Activated T-helper 2 cell treated with anti-CD3 and anti-CD28 coated beads, Interferon-gamma antibody, Interleukin-2, Interleukin-4, amounts not matched to agents 10 μg/mL and 5 μg/mL and 100 μg/mL, durations not matched to agents 14 hours and 24 hours and 36 hours (primary cell): ENCODE data around the gene SLC17A1. TPM values are rescaled to one million over a fixed set of nuclear protein-coding genes. Genes with fewer than 3 reads are reported as not detected.

Source experiments
- DNase-seq: peaks from one replicate; pipeline ENCODE4 v3.0.0; 2021; ENCODE audit warnings: low spot score
- H3K27ac Mint-ChIP-seq: one replicate; pipeline ENCODE4 v1.8.0; 2021; ENCODE audit warnings: mixed read lengths
- H3K27me3 Mint-ChIP-seq: one replicate; pipeline ENCODE4 v1.8.0; 2021; ENCODE audit warnings: low read depth, mixed read lengths
- H3K36me3 Mint-ChIP-seq: one replicate; pipeline ENCODE4 v1.8.0; 2021; ENCODE audit warnings: low read depth, mixed read lengths
- H3K4me1 Mint-ChIP-seq: one replicate; pipeline ENCODE4 v1.8.0; 2021; ENCODE audit warnings: low read depth, mixed read lengths
- H3K4me3 Mint-ChIP-seq: one replicate; pipeline ENCODE4 v1.8.0; 2021; ENCODE audit warnings: low read depth, mild to moderate bottlenecking, moderate library complexity, mixed read lengths
- H3K9me3 Mint-ChIP-seq: one replicate; pipeline ENCODE4 v1.8.0; 2021; ENCODE audit warnings: mixed read lengths
- intact Hi-C: fragments of 100-400 bp; cut with micrococcal nuclease; formaldehyde crosslinking; loops from one replicate; pipeline ENCODE4 v1.15.1; 2023
- total RNA-seq: library from RNA; stranded (reverse); gene quantifications from 2 replicates; pipeline ENCODE4 v1.2.3, GENCODE V29; 2022

The SLC17A1 gene, protein sequence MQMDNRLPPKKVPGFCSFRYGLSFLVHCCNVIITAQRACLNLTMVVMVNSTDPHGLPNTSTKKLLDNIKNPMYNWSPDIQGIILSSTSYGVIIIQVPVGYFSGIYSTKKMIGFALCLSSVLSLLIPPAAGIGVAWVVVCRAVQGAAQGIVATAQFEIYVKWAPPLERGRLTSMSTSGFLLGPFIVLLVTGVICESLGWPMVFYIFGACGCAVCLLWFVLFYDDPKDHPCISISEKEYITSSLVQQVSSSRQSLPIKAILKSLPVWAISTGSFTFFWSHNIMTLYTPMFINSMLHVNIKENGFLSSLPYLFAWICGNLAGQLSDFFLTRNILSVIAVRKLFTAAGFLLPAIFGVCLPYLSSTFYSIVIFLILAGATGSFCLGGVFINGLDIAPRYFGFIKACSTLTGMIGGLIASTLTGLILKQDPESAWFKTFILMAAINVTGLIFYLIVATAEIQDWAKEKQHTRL
- 0.32 and 0.34 TPM in 2 replicates for total RNA-seq

GRCh38 chr6:25831532-25832306 is at the start of gene SLC17A1:
SLC17A1 (minus strand) TSS chr6:25832052; CDS start chr6:25830557, 1,495 bp downstream.
- Mint-ChIP-seq H3K4me1 (peaks cover 15% of the 10 kb centered on the region), H3K9me3 (no peaks in the 10 kb centered on the region)
- DNase-seq, result no peak

GRCh38 chr6:25880601-25881000 is 48.7 kb upstream of the SLC17A1 start:
- intact Hi-C loops, result loop anchor here (5.0 kb wide), 1 partner anchor 93 kb away; no protein-coding TSS in a partner anchor

More at GRCh38 chr6:25831532-25832306, at the start of gene SLC17A1:
- Mint-ChIP-seq H3K36me3 (no peaks in the 10 kb centered on the region), H3K27me3 (no peaks in the 10 kb centered on the region), H3K27ac (no peak within 1 kb of the TSS), H3K4me3 (no peak within 1 kb of the TSS)
- intact Hi-C loops, result no loop called here

DNA sequence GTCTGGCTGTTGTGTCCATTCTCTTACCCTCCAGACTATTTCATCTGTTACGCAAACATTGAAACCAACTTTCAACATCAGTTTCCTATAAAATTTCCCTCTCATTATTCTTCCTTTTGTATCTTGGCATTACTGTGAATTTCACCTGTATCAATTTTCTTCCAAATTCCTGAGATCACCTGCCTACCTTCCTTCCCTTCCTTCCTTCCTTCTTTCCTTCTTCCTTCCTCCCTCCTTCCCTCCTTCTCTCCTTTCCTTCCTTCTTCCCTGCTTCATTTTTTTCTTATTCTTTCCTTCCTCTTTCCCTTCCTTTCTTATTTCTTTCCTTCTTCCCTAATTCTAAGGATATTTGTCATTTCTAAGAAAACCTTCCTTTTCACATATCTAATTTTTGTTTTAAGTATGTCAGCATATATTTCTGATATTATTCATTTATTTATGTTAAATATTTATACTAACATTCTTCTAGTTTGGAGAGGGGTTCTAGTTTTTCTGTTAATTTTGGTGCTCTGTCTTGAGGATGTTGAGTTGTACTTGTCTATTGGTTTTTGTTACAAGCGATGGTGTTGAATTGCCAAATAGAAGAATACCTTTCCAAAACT is 47.0 kb upstream of the SLC17A1 start:
- peaks cover 40% of the 10 kb centered on the region for H3K4me1 Mint-ChIP-seq
- no peaks in the 10 kb centered on the region for H3K9me3 Mint-ChIP-seq
- no peak overlapping the region for H3K4me3 Mint-ChIP-seq
- no peaks in the 10 kb centered on the region for H3K27me3 Mint-ChIP-seq
- intact Hi-C loops, result loop anchor here (5.0 kb wide), 1 partner anchor 63 kb away; no protein-coding TSS in a partner anchor
- H3K36me3 Mint-ChIP-seq, result no peaks in the 10 kb centered on the region
- DNase-seq, result no peak
- H3K27ac Mint-ChIP-seq, result no peak overlapping the region

More at GRCh38 chr6:25880601-25881000, 48.7 kb upstream of the SLC17A1 start:
- DNase-seq, result no peak
- Mint-ChIP-seq H3K27ac (no peak overlapping the region), H3K27me3 (no peaks in the 10 kb centered on the region), H3K36me3 (no peaks in the 10 kb centered on the region), H3K9me3 (no peaks in the 10 kb centered on the region), H3K4me1 (peaks cover 25% of the 10 kb centered on the region), H3K4me3 (no peak overlapping the region)

- H3K27ac Mint-ChIP-seq, result no peak overlapping the region
- DNase-seq, result no peak
- no peak overlapping the region for H3K4me3 Mint-ChIP-seq
- H3K4me1 Mint-ChIP-seq, result peaks cover 47% of the 10 kb centered on the region
- H3K27me3 Mint-ChIP-seq, result no peaks in the 10 kb centered on the region
- no peaks in the 10 kb centered on the region for H3K36me3 Mint-ChIP-seq
- H3K9me3 Mint-ChIP-seq, result peaks cover 3% of the 10 kb centered on the region
- intact Hi-C loops, result loop anchor here (5.0 kb wide), 1 partner anchor 66 kb away; no protein-coding TSS in a partner anchor
Observed at GRCh38 chr6:25875926-25876602, 44.2 kb upstream of the SLC17A1 start.

GRCh38 chr6:25875563-25875905 is 43.7 kb upstream of the SLC17A1 start:
- no peak overlapping the region for H3K27ac Mint-ChIP-seq
- H3K4me1 Mint-ChIP-seq, result peaks cover 49% of the 10 kb centered on the region
- H3K4me3 Mint-ChIP-seq, result peak overlapping the region; percentile 7
- H3K9me3 Mint-ChIP-seq, result peaks cover 3% of the 10 kb centered on the region
- intact Hi-C loops, result loop anchor here (5.0 kb wide), 1 partner anchor 67 kb away; no protein-coding TSS in a partner anchor
- no peaks in the 10 kb centered on the region for H3K27me3 Mint-ChIP-seq
- H3K36me3 Mint-ChIP-seq, result no peaks in the 10 kb centered on the region
- DNase-seq, result no peak

DNA sequence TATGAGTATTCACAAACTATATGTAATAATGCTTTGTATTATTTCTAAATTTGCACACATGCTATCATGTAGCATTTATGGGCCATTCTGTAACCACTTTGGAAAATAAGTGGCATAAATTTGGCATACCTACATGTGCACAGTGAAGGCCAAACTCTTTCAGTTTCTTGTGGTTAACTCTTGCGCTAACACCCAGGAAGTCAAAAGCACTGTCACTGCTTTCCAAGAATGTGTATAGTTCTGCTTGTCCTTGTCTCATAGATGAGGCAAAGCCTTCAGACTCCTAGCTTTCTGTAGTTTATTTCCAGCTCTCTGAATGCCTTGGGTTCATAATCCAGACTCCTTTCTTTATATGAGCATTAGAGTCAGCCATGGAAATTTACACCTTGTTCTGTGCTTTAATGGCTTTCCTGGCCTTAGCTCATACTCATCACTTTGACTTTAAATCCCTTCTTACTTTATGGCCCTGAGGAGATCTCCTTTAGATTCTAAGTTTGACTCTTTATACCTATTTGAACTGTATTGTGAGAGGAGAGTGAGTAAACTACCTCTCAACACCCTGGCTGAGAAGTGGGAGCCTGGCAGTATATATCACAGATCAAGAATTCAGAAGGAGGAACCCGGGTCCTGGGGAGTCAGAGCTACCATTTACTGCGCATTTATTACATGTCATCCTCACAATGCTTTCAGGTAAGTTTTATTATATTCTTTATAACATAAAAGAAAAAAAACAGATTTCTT is 43.1 kb upstream of the SLC17A1 start:
- no peak for DNase-seq
- peak overlapping the region; percentile 14 for H3K4me3 Mint-ChIP-seq
- peaks cover 52% of the 10 kb centered on the region for H3K4me1 Mint-ChIP-seq
- H3K27ac Mint-ChIP-seq, result peak overlapping the region; percentile 30
- H3K9me3 Mint-ChIP-seq, result peaks cover 3% of the 10 kb centered on the region
- H3K36me3 Mint-ChIP-seq, result no peaks in the 10 kb centered on the region
- no peaks in the 10 kb centered on the region for H3K27me3 Mint-ChIP-seq
- intact Hi-C loops, result loop anchor here (5.0 kb wide), 2 partner anchors 37 to 67 kb away; no protein-coding TSS in a partner anchor

DNA sequence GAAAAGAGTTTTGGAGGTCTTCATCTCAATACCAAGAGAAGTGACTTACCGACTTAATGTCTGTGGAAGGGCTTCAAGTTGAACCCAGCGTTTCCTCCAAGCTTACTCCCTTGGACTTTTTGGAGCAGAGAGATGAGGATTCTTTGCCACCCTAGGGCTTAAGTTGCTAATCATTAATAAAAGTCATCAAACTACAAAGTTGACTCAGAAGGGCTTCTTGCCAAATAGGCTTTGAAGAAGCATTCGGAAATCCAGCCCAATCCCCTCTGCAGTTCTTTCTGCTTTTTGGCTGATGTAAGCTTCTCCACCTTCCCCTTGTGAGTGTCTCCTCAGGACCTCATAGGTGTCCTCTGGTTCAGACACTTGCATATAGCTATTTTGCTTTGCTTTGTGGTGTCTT is 42.3 kb upstream of the SLC17A1 start, which contains the start of gene SLC17A3:
SLC17A3 (minus strand) TSS at position 126 of the 400 bp plus-strand sequence. CDS start 5,856 bp downstream, outside the sequence.
- intact Hi-C loops, result loop anchor here (5.0 kb wide), 1 partner anchor 38 kb away; no protein-coding TSS in a partner anchor
- peaks cover 3% of the 10 kb centered on the region for H3K9me3 Mint-ChIP-seq
- H3K4me1 Mint-ChIP-seq, result peaks cover 52% of the 10 kb centered on the region
- no peak for DNase-seq
- H3K27me3 Mint-ChIP-seq, result no peaks in the 10 kb centered on the region
- H3K27ac Mint-ChIP-seq, result peak within 1 kb of the TSS; percentile 30
- H3K36me3 Mint-ChIP-seq, result no peaks in the 10 kb centered on the region
- peak within 1 kb of the TSS; percentile 14 for H3K4me3 Mint-ChIP-seq

DNA sequence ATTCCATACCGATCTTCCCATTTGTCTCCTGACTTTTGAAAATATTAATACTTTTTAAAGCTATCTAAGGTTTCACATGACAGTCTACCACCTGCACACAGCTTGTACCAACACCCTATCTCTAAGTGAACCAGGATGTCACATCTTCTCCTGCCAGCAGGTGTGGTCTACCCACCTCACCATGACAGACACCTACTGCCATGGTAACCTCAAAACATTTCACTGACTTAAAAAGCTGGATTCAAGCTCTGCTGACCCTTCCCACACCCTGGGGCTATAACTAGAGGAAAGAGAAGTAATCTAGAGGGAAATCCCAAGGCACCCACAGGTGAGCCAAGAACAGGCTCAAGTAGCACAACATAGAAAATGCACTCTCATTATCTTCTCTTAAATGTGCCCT is 41.0 kb upstream of the SLC17A1 start:
- no peaks in the 10 kb centered on the region for H3K27me3 Mint-ChIP-seq
- peaks cover 57% of the 10 kb centered on the region for H3K4me1 Mint-ChIP-seq
- no peak overlapping the region for H3K27ac Mint-ChIP-seq
- H3K36me3 Mint-ChIP-seq, result no peaks in the 10 kb centered on the region
- intact Hi-C loops, result loop anchor here (5.0 kb wide), 1 partner anchor 39 kb away; no protein-coding TSS in a partner anchor
- no peak overlapping the region for H3K4me3 Mint-ChIP-seq
- no peak for DNase-seq
- peaks cover 3% of the 10 kb centered on the region for H3K9me3 Mint-ChIP-seq

- Mint-ChIP-seq H3K4me3 (no peak overlapping the region), H3K27me3 (no peaks in the 10 kb centered on the region), H3K4me1 (peaks cover 59% of the 10 kb centered on the region), H3K36me3 (peaks cover 3% of the 10 kb centered on the region), H3K27ac (no peak overlapping the region), H3K9me3 (peaks cover 3% of the 10 kb centered on the region)
- intact Hi-C loops, result loop anchor here (5.0 kb wide), 1 partner anchor 42 kb away; no protein-coding TSS in a partner anchor
- DNase-seq, result no peak
Observed at GRCh38 chr6:25869840-25870239, 38.0 kb upstream of the SLC17A1 start.

- intact Hi-C loops, result no loop called here
- H3K4me1 Mint-ChIP-seq, result peaks cover 55% of the 10 kb centered on the region
Observed at GRCh38 chr6:25868436-25869183, 36.8 kb upstream of the SLC17A1 start.

DNA sequence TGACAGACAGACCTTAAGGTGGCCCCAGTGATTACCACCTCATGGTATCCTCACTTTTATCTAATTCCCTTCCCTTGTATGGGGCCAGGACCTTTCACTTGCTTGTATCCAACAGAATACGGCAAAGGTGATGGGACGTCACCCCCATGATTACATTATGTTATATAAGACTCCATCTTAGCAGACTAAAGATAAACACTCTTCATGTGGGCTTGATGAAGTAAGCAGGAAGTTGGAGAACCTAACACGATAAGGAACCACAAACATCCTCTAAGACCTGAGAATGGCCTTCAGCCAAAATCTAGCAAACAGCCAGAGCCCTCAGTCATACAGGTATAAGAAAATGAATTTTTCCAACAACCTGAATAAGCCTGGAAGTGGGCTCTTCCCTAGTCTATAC is 34.2 kb upstream of the SLC17A1 start:
- H3K4me1 Mint-ChIP-seq, result peaks cover 42% of the 10 kb centered on the region
- intact Hi-C loops, result loop anchor here (1.0 kb wide), 1 partner anchor 24 kb away; no protein-coding TSS in a partner anchor
- H3K36me3 Mint-ChIP-seq, result peaks cover 7% of the 10 kb centered on the region
- H3K27ac Mint-ChIP-seq, result no peak overlapping the region
- no peak overlapping the region for H3K4me3 Mint-ChIP-seq
- peak; percentile 19 for DNase-seq
- no peaks in the 10 kb centered on the region for H3K27me3 Mint-ChIP-seq
- H3K9me3 Mint-ChIP-seq, result peaks cover 11% of the 10 kb centered on the region

More at GRCh38 chr6:25868436-25869183, 36.8 kb upstream of the SLC17A1 start:
- no peak overlapping the region for H3K4me3 Mint-ChIP-seq
- peaks cover 7% of the 10 kb centered on the region for H3K36me3 Mint-ChIP-seq
- no peak overlapping the region for H3K27ac Mint-ChIP-seq
- no peaks in the 10 kb centered on the region for H3K27me3 Mint-ChIP-seq
- H3K9me3 Mint-ChIP-seq, result peaks cover 15% of the 10 kb centered on the region
- DNase-seq, result no peak
